Lower leg skin (tissue), 3 donors: Measurements from ENCODE around the gene ALPP.

ENCODE experiments used
- POLR2A ChIP-seq, 2 donors: fragments of 450-650 bp; IDR thresholded peaks; one replicate each; pipeline ENCODE4 v1.6.1; 2016 to 2017; ENCODE audit warnings: antibody characterized with exemption in 2 of 2, mild to moderate bottlenecking in 1 of 2, moderate library complexity in 1 of 2
- TF ChIP-seq, protein P1 (sequence below), 3 donors: fragments of 450-650 bp; IDR thresholded peaks; one replicate each; pipeline ENCODE4 v1.5.1; 2016; ENCODE audit warnings: antibody characterized with exemption in 3 of 3, mild to moderate bottlenecking in 3 of 3, moderate library complexity in 2 of 3

DNA sequence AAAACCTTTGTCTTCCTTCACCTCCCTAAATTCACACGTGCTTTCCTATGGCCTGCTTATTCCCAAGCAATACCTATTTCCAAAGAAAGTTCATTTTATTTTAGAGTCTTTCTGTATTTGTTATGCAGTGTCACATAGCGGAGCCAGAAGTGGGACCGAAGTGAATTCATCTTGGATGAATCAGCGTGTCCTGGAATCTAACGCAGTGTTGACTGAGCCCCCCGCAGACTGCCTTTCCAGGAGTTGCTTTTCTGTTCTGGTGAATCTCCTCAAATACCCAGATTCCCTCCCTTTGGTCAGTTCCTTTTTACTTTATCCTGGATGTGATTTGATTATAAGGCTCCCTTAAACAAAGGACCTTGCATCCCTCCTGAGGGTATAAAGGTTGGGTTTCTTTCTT lies 10.8 kb downstream of the ALPP start:
- TF ChIP-seq, protein P1, sequence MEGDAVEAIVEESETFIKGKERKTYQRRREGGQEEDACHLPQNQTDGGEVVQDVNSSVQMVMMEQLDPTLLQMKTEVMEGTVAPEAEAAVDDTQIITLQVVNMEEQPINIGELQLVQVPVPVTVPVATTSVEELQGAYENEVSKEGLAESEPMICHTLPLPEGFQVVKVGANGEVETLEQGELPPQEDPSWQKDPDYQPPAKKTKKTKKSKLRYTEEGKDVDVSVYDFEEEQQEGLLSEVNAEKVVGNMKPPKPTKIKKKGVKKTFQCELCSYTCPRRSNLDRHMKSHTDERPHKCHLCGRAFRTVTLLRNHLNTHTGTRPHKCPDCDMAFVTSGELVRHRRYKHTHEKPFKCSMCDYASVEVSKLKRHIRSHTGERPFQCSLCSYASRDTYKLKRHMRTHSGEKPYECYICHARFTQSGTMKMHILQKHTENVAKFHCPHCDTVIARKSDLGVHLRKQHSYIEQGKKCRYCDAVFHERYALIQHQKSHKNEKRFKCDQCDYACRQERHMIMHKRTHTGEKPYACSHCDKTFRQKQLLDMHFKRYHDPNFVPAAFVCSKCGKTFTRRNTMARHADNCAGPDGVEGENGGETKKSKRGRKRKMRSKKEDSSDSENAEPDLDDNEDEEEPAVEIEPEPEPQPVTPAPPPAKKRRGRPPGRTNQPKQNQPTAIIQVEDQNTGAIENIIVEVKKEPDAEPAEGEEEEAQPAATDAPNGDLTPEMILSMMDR (IDR thresholded peaks at IDR 0.05), result no peak
- no peak for TF ChIP-seq POLR2A (IDR thresholded peaks at IDR 0.05)
